CD4-positive, CD25-positive, alpha-beta regulatory T cell (primary cell): ENCODE measurements around the gene FNDC3A. TPM values are rescaled to one million over a fixed set of nuclear protein-coding genes. Genes with fewer than 3 reads are reported as not detected.

Experiments used
- ATAC-seq, 2 donors: fragments of 150-1000 bp; cut with Tn5 transposase; one replicate each; pipeline ENCODE4 v1.10.0; 2021; ENCODE audit warnings: low read depth in 2 of 2, moderate number of reproducible peaks in 2 of 2, moderate library complexity in 1 of 2
- DNase-seq, 3 donors: peaks; one replicate each; pipeline versions ENCODE4 v3.0.0 to v3.0.0-alpha.2; 2012 to 2022; ENCODE audit warnings: mixed read lengths in 1 of 3
- H3K27ac ChIP-seq: one replicate; pipeline ENCODE4 v1.7.0; 2013; ENCODE audit warnings: mild to moderate bottlenecking, low read length; ENCODE audit not compliant: insufficient read depth, poor library complexity, severe bottlenecking
- H3K27me3 ChIP-seq: one replicate; pipeline ENCODE4 v1.7.0; 2013; ENCODE audit warnings: low read length; ENCODE audit not compliant: control insufficient read depth, insufficient read depth
- H3K36me3 ChIP-seq: one replicate; pipeline ENCODE4 v1.7.0; 2013; ENCODE audit warnings: mild to moderate bottlenecking, low read length, moderate library complexity; ENCODE audit not compliant: control insufficient read depth, insufficient read depth
- H3K4me1 ChIP-seq: 2 replicates; pipeline ENCODE4 v1.7.0; 2013; ENCODE audit warnings: mild to moderate bottlenecking, low read length; ENCODE audit not compliant: insufficient read depth, control insufficient read depth, poor library complexity, severe bottlenecking
- H3K4me3 ChIP-seq: one replicate; pipeline ENCODE4 v1.7.0; 2013; ENCODE audit warnings: low read depth, mild to moderate bottlenecking, low read length, moderate library complexity
- H3K9me3 ChIP-seq, 2 experiments: 1 replicate in 1 of 2; 2 replicates in 1 of 2; pipeline ENCODE4 v1.7.0; 2013; ENCODE audit warnings: low read length in 2 of 2, mild to moderate bottlenecking in 1 of 2, moderate library complexity in 1 of 2; ENCODE audit not compliant: control insufficient read depth in 2 of 2
- H3K27ac Mint-ChIP-seq, 3 donors: one replicate each; pipeline ENCODE4 v1.8.0; 2020 to 2022; ENCODE audit warnings: mild to moderate bottlenecking in 3 of 3, mixed read lengths in 3 of 3, moderate library complexity in 2 of 3
- H3K27me3 Mint-ChIP-seq: one replicate; pipeline ENCODE4 v1.8.0; 2022; ENCODE audit warnings: mild to moderate bottlenecking, mixed read lengths
- H3K36me3 Mint-ChIP-seq: one replicate; pipeline ENCODE4 v1.8.0; 2020; ENCODE audit warnings: mixed read lengths
- H3K4me1 Mint-ChIP-seq, 4 donors: one replicate each; pipeline ENCODE4 v1.8.0; 2020 to 2022; ENCODE audit warnings: mixed read lengths in 4 of 4, mild to moderate bottlenecking in 1 of 4
- H3K4me3 Mint-ChIP-seq, 4 donors: one replicate each; pipeline ENCODE4 v1.8.0; 2020 to 2022; ENCODE audit warnings: mild to moderate bottlenecking in 4 of 4, mixed read lengths in 4 of 4, moderate library complexity in 3 of 4
- H3K9me3 Mint-ChIP-seq, 7 donors: one replicate each; pipeline ENCODE4 v1.8.0; 2020 to 2022; ENCODE audit warnings: mixed read lengths in 7 of 7, mild to moderate bottlenecking in 3 of 7, moderate library complexity in 2 of 7
- polyA plus RNA-seq, 4 donors: library from polyadenylated mRNA; unstranded; fragments of 300-500 nt; fragmentation: Illumina TruSeq; gene quantifications; one replicate each; pipeline ENCODE4 v1.2.3, GENCODE V29; 2021
- total RNA-seq: library from RNA; stranded (reverse); gene quantifications from one replicate; pipeline ENCODE4 v1.2.3, GENCODE V29; 2022

The FNDC3A gene
- total and polyA plus RNA-seq, 5 donors from 2014 or later, result 9.7 to 41.1 (median 10.6) TPM

DNA sequence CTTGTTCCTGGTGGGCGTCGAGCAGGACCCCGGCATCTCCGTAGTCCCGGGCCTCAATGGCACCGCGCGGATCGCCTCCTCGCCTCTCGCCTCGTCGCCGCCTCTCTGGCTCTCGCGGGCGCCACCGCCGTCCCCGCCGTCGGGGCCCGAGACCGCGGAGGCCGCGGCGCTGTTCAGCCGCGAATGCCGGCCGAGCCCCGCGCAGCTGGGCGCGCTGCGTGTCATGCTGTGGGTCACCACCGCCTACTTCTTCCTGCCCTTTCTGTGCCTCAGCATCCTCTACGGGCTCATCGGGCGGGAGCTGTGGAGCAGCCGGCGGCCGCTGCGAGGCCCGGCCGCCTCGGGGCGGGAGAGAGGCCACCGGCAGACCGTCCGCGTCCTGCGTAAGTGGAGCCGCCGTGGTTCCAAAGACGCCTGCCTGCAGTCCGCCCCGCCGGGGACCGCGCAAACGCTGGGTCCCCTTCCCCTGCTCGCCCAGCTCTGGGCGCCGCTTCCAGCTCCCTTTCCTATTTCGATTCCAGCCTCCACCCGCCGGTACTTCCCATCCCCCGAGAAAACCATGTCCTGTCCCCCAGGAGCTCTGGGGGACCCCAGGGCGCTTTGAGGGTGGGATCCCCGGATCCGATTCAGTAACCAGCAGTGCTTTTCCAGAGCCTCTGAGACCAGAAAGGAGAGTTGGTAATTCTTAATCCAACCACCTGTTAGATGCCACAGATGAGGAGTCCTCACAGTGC, 245.3 kb downstream of the FNDC3A start:
- H3K4me1 ChIP-seq, result peaks cover 10% of the 10 kb centered on the region
- H3K9me3 Mint-ChIP-seq, result peaks cover 0 to 9% (median 0%) of the 10 kb centered on the region in 7 donors
- H3K4me3 Mint-ChIP-seq, result peak overlapping the region; percentile 48 to 73 (median 57)
- DNase-seq, result no peak
- peaks cover 33% of the 10 kb centered on the region for H3K27me3 ChIP-seq
- no peak overlapping the region for H3K27ac ChIP-seq
- H3K4me1 Mint-ChIP-seq, result peaks cover 2 to 27% (median 12%) of the 10 kb centered on the region in 4 donors
- H3K27me3 Mint-ChIP-seq, result peaks cover 75% of the 10 kb centered on the region
- ATAC-seq, result no peak
- H3K27ac Mint-ChIP-seq, result peak overlapping the region in 1 of 3 donors; percentile 54
- H3K36me3 ChIP-seq, result no peaks in the 10 kb centered on the region
- peaks cover 6% of the 10 kb centered on the region for H3K36me3 Mint-ChIP-seq
- no peak overlapping the region for H3K4me3 ChIP-seq
- H3K9me3 ChIP-seq, result no peaks in the 10 kb centered on the region

DNA sequence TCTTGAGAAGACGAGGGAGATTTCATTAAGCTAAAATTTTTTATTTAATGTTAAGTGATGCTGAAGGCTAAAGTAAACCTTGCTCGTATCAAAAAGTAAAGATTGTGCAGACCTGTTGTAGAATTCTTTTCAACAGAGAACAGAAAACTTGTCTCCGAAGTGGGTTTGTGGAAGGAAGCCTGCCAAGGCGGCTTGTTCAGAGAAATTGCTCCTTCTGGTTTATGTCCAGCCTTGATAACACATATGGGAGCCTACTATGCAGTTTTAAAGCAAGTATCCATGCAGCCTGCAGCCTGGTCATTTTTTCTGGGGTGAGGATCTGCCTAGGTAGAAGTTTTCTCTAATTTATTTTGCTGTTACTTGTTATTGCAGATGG, 245.9 kb downstream of the FNDC3A start:
- H3K27me3 ChIP-seq, result peaks cover 33% of the 10 kb centered on the region
- no peak for ATAC-seq

DNA sequence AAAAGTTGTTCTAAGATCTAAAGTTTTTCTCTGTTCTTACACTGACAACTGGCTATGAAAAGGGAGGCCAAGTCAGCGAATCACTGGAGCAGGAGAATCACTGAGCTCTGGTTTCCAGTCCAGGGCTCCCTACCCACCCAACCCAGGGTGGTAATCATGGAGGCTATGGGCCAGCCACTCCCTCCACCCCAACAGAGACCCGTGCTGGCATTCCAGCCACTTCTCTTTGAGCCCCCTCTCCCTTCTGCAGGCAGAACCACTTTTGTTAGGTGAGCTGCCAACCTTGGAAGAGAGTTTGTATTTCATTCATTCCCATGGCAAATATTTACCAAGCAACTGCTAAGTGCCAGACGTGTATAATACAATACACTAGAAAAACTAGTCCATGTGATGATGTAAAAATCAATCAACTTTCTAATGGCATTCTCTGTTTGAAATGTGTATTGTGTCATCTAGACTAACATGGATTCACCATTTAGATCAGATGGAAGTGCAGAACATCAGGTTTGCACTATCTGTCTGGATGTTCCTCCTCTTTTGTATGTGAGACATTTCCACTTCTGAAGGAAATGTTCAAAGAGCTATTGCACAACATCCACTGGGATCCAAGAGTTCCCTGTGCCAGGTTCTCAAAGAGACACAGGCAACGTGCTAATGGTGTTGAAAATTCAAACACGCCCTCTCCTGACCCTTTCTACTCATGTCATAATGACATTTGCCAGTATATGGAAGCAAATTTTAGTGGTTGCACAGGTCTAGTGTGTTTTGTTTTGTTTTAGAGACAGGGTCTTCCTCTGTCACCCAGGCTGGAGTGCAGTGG, 249.7 kb downstream of the FNDC3A start:
- Histone ChIP-seq H3K27me3 (peaks cover 24% of the 10 kb centered on the region), H3K4me3 (no peak overlapping the region), H3K36me3 (no peaks in the 10 kb centered on the region), H3K27ac (no peak overlapping the region), H3K4me1 (peaks cover 2% of the 10 kb centered on the region), H3K9me3 (no peaks in the 10 kb centered on the region)
- Mint-ChIP-seq H3K4me3 (no peak overlapping the region), H3K27ac (no peak overlapping the region), H3K36me3 (no peaks in the 10 kb centered on the region), H3K9me3 (no peaks in the 10 kb centered on the region), H3K4me1 (peaks cover 2 to 7% (median 6%) of the 10 kb centered on the region in 4 donors), H3K27me3 (peaks cover 68% of the 10 kb centered on the region)
- no peak for DNase-seq
- ATAC-seq, result no peak

More for the DNA sequence above, 245.9 kb downstream of the FNDC3A start:
- Histone ChIP-seq H3K9me3 (no peaks in the 10 kb centered on the region), H3K4me1 (peaks cover 10% of the 10 kb centered on the region), H3K27ac (no peak overlapping the region), H3K36me3 (no peaks in the 10 kb centered on the region), H3K4me3 (no peak overlapping the region)
- no peak for DNase-seq
- peaks cover 6% of the 10 kb centered on the region for H3K36me3 Mint-ChIP-seq
- H3K27ac Mint-ChIP-seq, result peak overlapping the region in 1 of 3 donors; percentile 54
- H3K4me3 Mint-ChIP-seq, result peak overlapping the region; percentile 25 to 55 (median 42)
- H3K9me3 Mint-ChIP-seq, result peaks cover 0 to 9% (median 0%) of the 10 kb centered on the region in 7 donors
- peaks cover 2 to 21% (median 12%) of the 10 kb centered on the region in 4 donors for H3K4me1 Mint-ChIP-seq
- peaks cover 77% of the 10 kb centered on the region for H3K27me3 Mint-ChIP-seq

DNA sequence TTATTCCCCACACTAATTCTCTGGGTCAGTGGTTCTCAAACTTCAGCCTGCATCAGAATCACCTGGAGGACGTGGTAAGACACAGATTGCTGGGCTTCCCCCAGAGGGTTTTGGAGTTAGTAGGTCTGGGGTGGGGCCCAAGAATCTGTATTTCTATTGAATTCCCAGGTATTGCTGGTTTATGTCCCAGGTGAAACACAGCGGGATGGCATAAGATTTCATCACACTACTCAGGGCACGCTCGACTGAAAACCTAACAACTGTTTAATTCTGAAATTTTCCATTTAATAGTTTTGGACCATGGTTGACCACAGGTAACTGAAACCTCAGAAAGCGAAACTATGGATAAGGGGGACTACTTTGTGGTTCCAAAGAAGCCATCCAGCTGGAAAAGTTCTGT, 250.9 kb downstream of the FNDC3A start:
- Mint-ChIP-seq H3K36me3 (no peaks in the 10 kb centered on the region), H3K9me3 (no peaks in the 10 kb centered on the region), H3K4me1 (peaks cover 0 to 4% (median under 1%) of the 10 kb centered on the region in 4 donors), H3K27ac (no peak overlapping the region), H3K27me3 (peaks cover 62% of the 10 kb centered on the region), H3K4me3 (no peak overlapping the region)
- H3K9me3 ChIP-seq, result no peaks in the 10 kb centered on the region
- DNase-seq (no peak), ATAC-seq (no peak)
- H3K4me3 ChIP-seq, result no peak overlapping the region
- H3K4me1 ChIP-seq, result no peaks in the 10 kb centered on the region
- H3K27me3 ChIP-seq, result peaks cover 21% of the 10 kb centered on the region
- H3K36me3 ChIP-seq, result no peaks in the 10 kb centered on the region
- H3K27ac ChIP-seq, result no peak overlapping the region

DNA sequence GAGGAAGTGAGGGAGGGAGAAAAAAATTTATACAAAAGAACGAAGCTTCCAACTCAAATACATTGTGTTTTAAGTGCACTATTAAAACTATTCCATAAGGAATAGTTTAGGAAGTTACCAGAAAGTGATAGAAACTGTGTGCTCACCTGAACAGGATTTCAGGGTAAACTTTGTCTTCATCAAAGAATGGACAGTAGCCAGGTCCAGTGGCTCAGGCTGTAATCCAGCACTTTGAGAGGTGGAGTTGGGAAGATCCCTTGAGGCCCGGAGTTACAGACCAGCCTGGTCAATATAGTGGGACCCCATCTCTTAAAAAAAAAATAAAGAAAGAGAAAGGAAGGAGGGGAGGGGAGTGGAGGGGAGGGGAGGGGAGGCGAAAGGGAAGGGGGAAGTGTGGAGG, 259.0 kb downstream of the FNDC3A start:
- Mint-ChIP-seq H3K4me1 (no peaks in the 10 kb centered on the region), H3K4me3 (no peak overlapping the region), H3K27ac (no peak overlapping the region), H3K9me3 (peaks cover 0 to 1% (median 0%) of the 10 kb centered on the region in 7 donors), H3K36me3 (peaks cover 3% of the 10 kb centered on the region), H3K27me3 (peaks cover 35% of the 10 kb centered on the region)
- Histone ChIP-seq H3K4me3 (no peak overlapping the region), H3K27ac (no peak overlapping the region), H3K4me1 (no peaks in the 10 kb centered on the region), H3K27me3 (peaks cover 3% of the 10 kb centered on the region), H3K9me3 (no peaks in the 10 kb centered on the region), H3K36me3 (no peaks in the 10 kb centered on the region)
- no peak for ATAC-seq
- DNase-seq, result no peak

DNA sequence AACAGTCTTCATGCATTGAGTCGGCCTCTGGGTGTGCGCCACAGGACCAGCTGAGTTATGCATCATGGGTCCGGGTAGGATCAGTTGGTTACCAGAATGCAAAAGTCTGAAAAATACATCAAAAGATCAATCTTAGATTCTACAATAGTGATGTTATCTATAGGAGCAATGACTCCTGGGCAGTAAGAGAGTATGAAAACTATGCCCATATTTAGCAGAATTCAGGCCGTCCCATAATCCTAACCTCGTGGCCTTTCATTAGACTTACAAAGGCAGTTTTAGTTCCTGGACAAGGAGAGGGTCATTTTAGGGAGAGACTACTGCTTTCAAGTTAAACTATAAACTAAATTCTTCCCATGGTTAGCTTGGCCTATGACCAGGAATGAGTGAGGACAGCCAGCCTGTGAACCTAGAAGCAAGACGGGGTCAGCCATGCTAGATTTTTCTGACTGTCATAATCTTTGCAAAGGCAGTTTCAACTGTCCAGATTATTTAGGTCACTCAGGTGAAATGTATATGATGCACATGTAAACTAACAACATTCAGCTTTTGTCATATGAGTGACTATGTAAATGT, 260.2 kb downstream of the FNDC3A start:
- H3K27me3 ChIP-seq, result peaks cover 3% of the 10 kb centered on the region
- Mint-ChIP-seq H3K36me3 (peaks cover 3% of the 10 kb centered on the region), H3K9me3 (peaks cover 0 to 1% (median 0%) of the 10 kb centered on the region in 7 donors), H3K27me3 (peaks cover 36% of the 10 kb centered on the region), H3K4me3 (no peak overlapping the region), H3K4me1 (peaks cover 0 to 2% (median 0%) of the 10 kb centered on the region in 4 donors), H3K27ac (no peak overlapping the region)
- DNase-seq, result no peak
- no peaks in the 10 kb centered on the region for H3K4me1 ChIP-seq
- no peaks in the 10 kb centered on the region for H3K36me3 ChIP-seq
- H3K27ac ChIP-seq, result no peak overlapping the region
- no peak for ATAC-seq
- no peak overlapping the region for H3K4me3 ChIP-seq
- no peaks in the 10 kb centered on the region for H3K9me3 ChIP-seq

DNA sequence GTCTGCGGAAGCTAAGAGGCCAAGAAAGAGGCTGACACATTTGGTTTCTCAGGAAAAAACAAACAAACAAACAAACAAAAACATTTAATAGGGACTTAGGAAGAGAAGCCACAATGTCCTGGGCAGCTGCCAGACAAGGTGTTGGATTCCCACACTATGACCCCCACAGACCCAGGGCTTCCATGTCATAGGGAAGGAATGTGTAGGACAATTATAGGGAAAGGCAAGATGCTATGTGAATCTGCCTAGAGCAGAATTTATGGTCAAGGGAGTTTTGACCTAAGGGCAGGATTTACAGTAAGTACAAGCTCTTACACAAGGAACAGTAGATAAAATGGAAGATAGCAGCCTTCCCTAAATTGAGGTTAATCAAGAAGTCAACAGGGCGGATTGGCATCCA, 262.9 kb downstream of the FNDC3A start:
- Histone ChIP-seq H3K9me3 (no peaks in the 10 kb centered on the region), H3K4me3 (no peak overlapping the region), H3K4me1 (no peaks in the 10 kb centered on the region), H3K27me3 (peaks cover 3% of the 10 kb centered on the region), H3K36me3 (no peaks in the 10 kb centered on the region), H3K27ac (no peak overlapping the region)
- Mint-ChIP-seq H3K9me3 (peaks cover 0 to 1% (median 0%) of the 10 kb centered on the region in 7 donors), H3K27ac (no peak overlapping the region), H3K4me3 (no peak overlapping the region), H3K36me3 (peaks cover 3% of the 10 kb centered on the region), H3K4me1 (peaks cover 0 to 2% (median 0%) of the 10 kb centered on the region in 4 donors), H3K27me3 (peaks cover 31% of the 10 kb centered on the region)
- ATAC-seq (no peak), DNase-seq (no peak)
